ENCODE data around the gene UQCC2.

Gene UQCC2

GRCh38 chr6:33744001-33744848 is 32.7 kb upstream of the UQCC2 start:
- DNase-seq (ENCODE audit: low read depth): peak; percentile 58

DNA sequence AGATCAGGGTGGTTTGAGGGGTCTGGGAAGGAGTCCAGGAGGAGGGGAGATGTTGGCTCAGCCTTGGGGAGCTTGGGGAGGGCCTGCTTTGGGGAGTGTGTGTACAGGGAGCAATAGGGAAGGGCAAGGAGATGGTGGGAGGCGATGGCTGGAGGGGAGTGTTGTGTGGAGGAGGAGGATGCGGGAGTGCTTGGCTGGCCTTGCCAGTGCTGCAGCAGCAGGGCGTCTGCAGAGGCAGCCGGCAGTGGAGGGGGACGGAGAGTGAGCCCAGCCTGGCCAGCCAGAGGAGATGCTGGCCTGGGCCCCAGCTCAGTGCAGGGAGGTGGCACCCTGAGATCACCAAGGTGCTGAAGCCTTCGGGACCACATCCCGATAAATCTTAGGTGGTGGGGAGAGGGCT is 31.3 kb upstream of the UQCC2 start:
- DNase-seq (ENCODE audit: low read depth): no peak

GRCh38 chr6:33742092-33742491 is 30.6 kb upstream of the UQCC2 start:
- no peak for DNase-seq (ENCODE audit: low read depth)

GRCh38 chr6:33740794-33741193 is 29.3 kb upstream of the UQCC2 start:
- no peak for DNase-seq (ENCODE audit: low read depth)

- no peak for DNase-seq (ENCODE audit: low read depth)
These were observed 28.7 kb upstream of the UQCC2 start for GRCh38 chr6:33740204-33740608.

GRCh38 chr6:33739571-33739970 is 28.1 kb upstream of the UQCC2 start:
- DNase-seq (ENCODE audit: low read depth): no peak

- DNase-seq (ENCODE audit: low read depth): no peak
These were observed 27.4 kb upstream of the UQCC2 start for GRCh38 chr6:33738879-33739278.

DNA sequence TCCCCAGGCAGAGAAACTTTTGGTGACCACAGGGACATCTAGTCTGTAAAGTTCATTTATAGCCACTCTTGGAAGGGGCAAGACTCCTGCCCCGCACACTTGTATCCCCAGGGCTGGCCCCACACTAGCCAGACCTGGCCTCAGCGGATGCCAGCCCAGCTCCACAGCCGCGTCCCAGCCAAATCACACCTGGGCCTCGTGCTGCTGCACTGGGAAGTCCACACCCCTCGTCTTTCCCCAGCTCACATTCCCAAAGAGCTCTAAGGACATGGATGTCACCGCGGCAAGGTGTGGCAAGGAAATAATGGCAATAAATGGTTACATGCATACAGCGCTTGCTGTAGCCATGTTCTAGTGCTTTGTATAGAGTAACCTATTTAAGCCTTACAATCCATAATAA is 26.7 kb upstream of the UQCC2 start:
- DNase-seq (ENCODE audit: low read depth): no peak

DNA sequence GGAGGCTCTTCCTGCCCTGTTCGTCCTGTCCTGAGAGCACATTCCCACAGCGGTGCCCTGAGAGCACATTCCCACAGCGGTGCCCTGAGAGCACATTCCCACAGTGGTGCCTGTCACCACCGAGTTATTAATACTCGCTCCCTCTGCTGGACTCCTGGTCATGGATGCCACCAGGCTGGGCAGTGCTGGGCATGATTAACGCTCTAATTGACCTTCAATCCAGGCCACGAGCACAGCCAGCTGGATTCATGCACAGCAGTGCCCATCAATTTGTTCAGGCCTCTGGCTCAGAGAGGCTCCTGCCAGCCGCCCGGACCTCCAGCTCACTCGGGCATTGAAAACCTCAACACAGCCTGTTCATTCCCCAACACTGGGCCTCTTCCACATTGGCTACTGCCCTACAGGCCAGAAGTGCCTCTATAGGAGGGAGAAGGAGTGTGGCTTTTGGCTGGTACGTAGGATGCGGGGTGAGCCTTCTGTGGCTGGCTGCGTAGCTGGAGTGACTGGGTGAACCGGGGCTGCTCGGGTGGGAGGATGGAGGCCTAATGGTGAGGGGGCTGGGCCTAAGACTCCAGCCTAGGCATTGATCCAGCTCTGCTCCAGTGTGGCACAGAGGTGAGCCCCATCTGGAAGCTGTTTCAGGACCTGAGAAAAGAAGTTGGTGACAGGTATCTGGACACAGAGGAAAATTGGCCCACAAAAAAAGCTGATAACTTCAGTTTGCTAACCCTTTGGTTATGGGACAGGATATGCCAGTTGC is 25.9 kb upstream of the UQCC2 start:
- no peak for DNase-seq (ENCODE audit: low read depth)

GRCh38 chr6:33735216-33735615 is 23.7 kb upstream of the UQCC2 start:
- no peak for DNase-seq (ENCODE audit: low read depth)

- no peak for DNase-seq (ENCODE audit: low read depth)
These were observed 22.2 kb upstream of the UQCC2 start for GRCh38 chr6:33733709-33734007.

- DNase-seq (ENCODE audit: low read depth): no peak
These were observed 21.6 kb upstream of the UQCC2 start for GRCh38 chr6:33732817-33733708.

GRCh38 chr6:33732385-33732784 is 20.9 kb upstream of the UQCC2 start:
- DNase-seq (ENCODE audit: low read depth): no peak

DNA sequence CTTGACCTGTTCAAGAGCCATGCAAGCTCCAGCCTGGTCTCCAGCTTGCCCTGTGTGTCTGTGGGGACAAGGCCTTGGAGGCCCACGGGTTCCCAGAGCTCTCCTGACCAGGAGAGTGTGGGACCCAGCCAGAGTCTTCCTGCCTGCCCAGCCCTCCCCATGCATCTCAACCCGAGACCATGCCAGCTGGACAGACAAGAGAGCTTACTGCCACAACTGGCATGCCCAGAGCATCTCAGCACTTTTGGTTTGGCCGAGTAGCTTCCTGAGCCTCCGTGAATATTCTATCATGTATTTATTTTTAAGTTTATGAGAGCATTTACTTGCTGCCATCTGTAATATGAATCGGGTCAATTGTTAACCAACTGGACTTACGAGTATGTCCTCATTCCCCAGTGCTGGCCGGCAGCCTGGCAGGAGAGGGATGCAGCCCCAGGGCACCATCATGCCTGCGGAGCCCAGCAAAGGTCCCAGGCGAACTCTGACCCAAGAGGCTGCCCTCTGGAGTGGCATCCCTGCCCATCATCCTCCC is 20.3 kb upstream of the UQCC2 start:
- no peak for DNase-seq (ENCODE audit: low read depth)

GRCh38 chr6:33731035-33731434 is 19.5 kb upstream of the UQCC2 start:
- DNase-seq (ENCODE audit: low read depth): no peak

- no peak for DNase-seq (ENCODE audit: low read depth)
These were observed 19.1 kb upstream of the UQCC2 start for GRCh38 chr6:33730611-33731010.

GRCh38 chr6:33729059-33729458 is 17.6 kb upstream of the UQCC2 start:
- no peak for DNase-seq (ENCODE audit: low read depth)

- DNase-seq (ENCODE audit: low read depth): no peak
These were observed 16.9 kb upstream of the UQCC2 start for GRCh38 chr6:33728438-33728837.

DNA sequence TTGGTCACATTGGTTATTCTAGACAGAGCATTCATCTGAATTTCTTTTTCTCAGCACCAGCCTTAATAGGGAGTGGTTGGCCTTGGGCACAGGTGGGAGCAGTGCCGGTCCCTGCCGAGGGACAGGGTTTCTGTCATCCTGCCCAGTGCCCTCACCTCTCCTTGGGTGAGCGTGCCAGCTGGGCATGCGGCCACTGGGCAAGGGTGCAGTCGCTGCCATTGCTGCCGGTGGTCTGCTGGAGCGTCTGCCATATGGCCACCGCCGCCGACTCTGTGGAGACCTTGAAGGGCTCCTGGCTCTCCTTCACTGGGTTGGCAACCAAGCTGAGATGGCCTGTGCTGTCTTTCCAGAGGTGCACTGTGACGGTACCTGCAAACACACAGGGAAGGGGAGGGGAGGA is 16.4 kb upstream of the UQCC2 start:
- no peak for DNase-seq (ENCODE audit: low read depth)

DNA sequence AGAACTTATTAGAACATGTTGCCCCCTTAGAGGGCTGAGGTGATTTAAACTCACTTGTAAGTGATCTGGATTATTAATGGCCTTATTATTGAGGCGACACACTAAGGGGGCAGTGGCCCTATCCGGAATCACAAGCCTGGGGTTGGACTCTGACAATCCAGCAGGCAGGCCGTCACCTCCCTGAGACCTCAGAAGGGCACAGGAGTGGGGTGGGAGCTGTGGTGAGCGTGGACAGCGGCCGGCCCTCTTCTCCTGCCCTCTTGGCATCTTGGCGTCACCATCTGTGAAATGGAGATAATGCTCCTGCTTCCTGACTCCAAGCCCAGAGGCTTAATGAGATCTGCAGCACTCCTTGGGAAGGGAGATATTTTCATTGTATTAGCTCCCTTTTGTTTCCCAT is 15.6 kb upstream of the UQCC2 start:
- no peak for DNase-seq (ENCODE audit: low read depth)

GRCh38 chr6:33726696-33727095 is 15.2 kb upstream of the UQCC2 start:
- DNase-seq (ENCODE audit: low read depth): no peak

DNA sequence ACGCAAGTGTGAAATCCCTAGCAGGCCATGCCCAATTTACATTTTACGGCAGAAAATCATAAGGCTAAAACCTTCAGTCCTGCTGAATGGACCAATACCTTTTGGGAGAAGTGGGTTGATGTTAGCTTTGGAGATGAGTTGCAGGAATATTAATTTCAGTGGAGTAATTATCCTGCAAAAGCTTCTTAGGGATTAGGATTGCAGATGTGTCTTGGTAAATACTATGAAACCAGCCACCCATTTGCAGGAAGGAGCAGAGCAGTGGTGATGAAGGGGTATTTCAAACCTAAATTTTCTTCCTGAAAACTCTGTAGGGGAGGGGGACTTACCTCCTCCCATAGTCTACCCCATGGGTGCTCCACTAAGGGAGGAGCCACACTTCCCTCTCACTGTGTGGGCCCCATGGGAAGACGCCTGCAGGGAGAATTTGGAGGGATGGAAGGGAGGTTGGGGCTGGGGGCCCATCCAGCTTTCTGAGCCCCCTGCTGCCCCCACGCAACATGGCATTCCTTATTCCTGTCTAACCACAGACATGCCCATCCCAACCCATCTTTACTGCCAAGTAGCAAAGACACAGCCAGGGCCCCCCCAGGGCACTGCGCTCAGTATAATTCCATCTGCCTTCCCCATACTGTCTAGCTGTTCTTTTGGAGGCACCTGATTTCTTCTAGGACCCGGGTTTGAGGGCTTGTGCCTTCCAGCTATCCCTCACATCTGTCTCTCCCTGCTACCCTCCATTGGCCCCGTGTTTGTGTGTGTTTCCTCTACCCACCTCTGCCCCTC is 14.6 kb upstream of the UQCC2 start:
- DNase-seq (ENCODE audit: low read depth): no peak
